Nephron (organoid): ENCODE measurements around the gene RYR2.

Experiments used
- H3K27ac Mint-ChIP-seq, 3 experiments: 2 replicates each; pipeline ENCODE4 v1.8.0; 2020; ENCODE audit warnings: mixed read lengths in 3 of 3, mild to moderate bottlenecking in 2 of 3, moderate library complexity in 1 of 3
- H3K27me3 Mint-ChIP-seq: 2 replicates; pipeline ENCODE4 v1.8.0; 2021; ENCODE audit warnings: low read depth, mild to moderate bottlenecking, moderate library complexity, mixed read lengths
- H3K36me3 Mint-ChIP-seq: 2 replicates; pipeline ENCODE4 v1.8.0; 2020; ENCODE audit warnings: low read depth, mixed read lengths
- H3K4me1 Mint-ChIP-seq: 2 replicates; pipeline ENCODE4 v1.8.0; 2020; ENCODE audit warnings: mixed read lengths
- H3K4me3 Mint-ChIP-seq, 3 experiments: 2 replicates each; pipeline ENCODE4 v1.8.0; 2020; ENCODE audit warnings: mild to moderate bottlenecking in 3 of 3, mixed read lengths in 3 of 3, moderate library complexity in 2 of 3
- H3K9me3 Mint-ChIP-seq: 2 replicates; pipeline ENCODE4 v1.8.0; 2020; ENCODE audit warnings: mixed read lengths
- TF ChIP-seq, protein P1 (sequence below), 3 experiments: fragments of 200-600 bp; sonication (generic); IDR thresholded peaks; one replicate each; pipeline ENCODE4 v1.5.0; 2021; ENCODE audit warnings: antibody characterized with exemption in 3 of 3; ENCODE audit not compliant: unreplicated experiment in 3 of 3

RYR2 gene

DNA sequence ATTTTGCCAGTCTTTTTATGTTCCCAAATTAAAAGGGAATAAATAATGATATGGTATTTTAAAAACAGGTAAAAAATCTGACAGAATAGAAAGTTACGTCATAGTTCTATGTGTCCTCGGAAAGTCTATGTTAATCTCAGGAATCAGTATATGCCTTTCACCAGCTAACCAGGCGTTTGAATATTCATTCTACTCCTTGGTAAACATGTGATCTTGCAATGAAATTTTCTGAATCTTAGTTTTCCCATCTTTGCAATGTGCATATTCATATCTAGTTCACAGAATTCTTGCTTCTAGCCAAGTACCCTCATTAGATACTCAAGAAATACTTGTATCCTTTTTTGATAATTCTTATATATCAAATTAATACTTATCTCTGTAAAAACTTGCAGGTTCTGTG is 669.3 kb downstream of the RYR2 start:
- H3K4me1 Mint-ChIP-seq = no peaks in the 10 kb centered on the region
- H3K27me3 Mint-ChIP-seq = peaks cover 2% of the 10 kb centered on the region
- no peak overlapping the region for H3K27ac Mint-ChIP-seq

GRCh38 chr1:237712082-237712481 is 670.1 kb downstream of the RYR2 start:
- H3K9me3 Mint-ChIP-seq = no peaks in the 10 kb centered on the region
- no peaks in the 10 kb centered on the region for H3K27me3 Mint-ChIP-seq
- no peaks in the 10 kb centered on the region for H3K4me1 Mint-ChIP-seq
- no peak overlapping the region for H3K4me3 Mint-ChIP-seq
- no peaks in the 10 kb centered on the region for H3K36me3 Mint-ChIP-seq
- TF ChIP-seq, protein P1, sequence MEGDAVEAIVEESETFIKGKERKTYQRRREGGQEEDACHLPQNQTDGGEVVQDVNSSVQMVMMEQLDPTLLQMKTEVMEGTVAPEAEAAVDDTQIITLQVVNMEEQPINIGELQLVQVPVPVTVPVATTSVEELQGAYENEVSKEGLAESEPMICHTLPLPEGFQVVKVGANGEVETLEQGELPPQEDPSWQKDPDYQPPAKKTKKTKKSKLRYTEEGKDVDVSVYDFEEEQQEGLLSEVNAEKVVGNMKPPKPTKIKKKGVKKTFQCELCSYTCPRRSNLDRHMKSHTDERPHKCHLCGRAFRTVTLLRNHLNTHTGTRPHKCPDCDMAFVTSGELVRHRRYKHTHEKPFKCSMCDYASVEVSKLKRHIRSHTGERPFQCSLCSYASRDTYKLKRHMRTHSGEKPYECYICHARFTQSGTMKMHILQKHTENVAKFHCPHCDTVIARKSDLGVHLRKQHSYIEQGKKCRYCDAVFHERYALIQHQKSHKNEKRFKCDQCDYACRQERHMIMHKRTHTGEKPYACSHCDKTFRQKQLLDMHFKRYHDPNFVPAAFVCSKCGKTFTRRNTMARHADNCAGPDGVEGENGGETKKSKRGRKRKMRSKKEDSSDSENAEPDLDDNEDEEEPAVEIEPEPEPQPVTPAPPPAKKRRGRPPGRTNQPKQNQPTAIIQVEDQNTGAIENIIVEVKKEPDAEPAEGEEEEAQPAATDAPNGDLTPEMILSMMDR (IDR thresholded peaks at IDR 0.05; ENCODE audit: unreplicated experiment in 3 of 3) = no peak
- H3K27ac Mint-ChIP-seq = no peak overlapping the region

More for the DNA sequence above, 669.3 kb downstream of the RYR2 start:
- H3K9me3 Mint-ChIP-seq = no peaks in the 10 kb centered on the region
- H3K4me3 Mint-ChIP-seq = no peak overlapping the region
- H3K36me3 Mint-ChIP-seq = no peaks in the 10 kb centered on the region
- TF ChIP-seq, protein P1 (IDR thresholded peaks at IDR 0.05; ENCODE audit: unreplicated experiment in 3 of 3) = no peak

GRCh38 chr1:237712586-237713157 is 670.7 kb downstream of the RYR2 start:
- Mint-ChIP-seq H3K27me3 (no peaks in the 10 kb centered on the region), H3K9me3 (no peaks in the 10 kb centered on the region)

DNA sequence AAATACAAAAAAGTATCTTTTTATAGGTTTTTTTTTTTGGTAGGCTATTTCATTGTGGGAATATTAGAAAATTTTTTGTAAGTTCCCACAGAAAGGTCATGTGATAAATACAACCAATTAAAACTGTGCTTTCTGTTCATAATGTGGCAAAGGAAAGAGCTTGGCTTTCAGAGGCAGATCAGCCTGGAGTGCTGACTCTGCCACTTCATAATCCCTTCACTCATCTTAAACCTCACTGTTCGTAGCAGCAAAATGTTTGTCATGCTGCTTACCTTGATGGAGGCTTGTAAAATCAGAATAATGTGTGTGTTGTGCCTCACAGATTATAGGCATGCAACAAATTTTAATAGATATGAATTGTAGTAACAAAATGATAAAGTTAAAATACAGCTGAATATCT is 671.9 kb downstream of the RYR2 start:
- Mint-ChIP-seq H3K4me1 (no peaks in the 10 kb centered on the region), H3K4me3 (no peak overlapping the region), H3K36me3 (no peaks in the 10 kb centered on the region), H3K27ac (no peak overlapping the region), H3K9me3 (no peaks in the 10 kb centered on the region), H3K27me3 (no peaks in the 10 kb centered on the region)
- TF ChIP-seq, protein P1 (IDR thresholded peaks at IDR 0.05; ENCODE audit: unreplicated experiment in 3 of 3) = no peak

More at GRCh38 chr1:237712586-237713157, 670.7 kb downstream of the RYR2 start:
- Mint-ChIP-seq H3K36me3 (no peaks in the 10 kb centered on the region), H3K27ac (no peak overlapping the region), H3K4me3 (no peak overlapping the region), H3K4me1 (no peaks in the 10 kb centered on the region)
- TF ChIP-seq, protein P1 (IDR thresholded peaks at IDR 0.05; ENCODE audit: unreplicated experiment in 3 of 3) = no peak

DNA sequence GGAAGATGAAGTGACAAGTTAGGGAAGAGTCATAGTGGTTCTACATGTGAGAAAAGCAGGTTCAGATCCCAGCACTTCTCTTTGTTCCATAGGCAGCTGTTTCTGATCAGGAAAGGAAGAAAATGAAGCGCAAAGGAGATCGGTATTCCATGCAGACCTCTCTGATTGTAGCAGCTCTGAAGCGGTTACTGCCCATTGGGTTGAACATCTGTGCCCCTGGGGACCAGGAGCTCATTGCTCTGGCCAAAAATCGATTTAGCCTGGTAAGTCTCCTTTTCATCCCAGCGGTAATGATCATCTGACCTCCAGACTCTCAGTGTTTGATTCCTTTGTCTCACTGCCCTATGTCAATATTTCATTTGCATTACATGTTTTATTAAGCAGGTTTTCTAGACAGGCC is 675.1 kb downstream of the RYR2 start:
- Mint-ChIP-seq H3K27me3 (no peaks in the 10 kb centered on the region), H3K27ac (no peak overlapping the region), H3K9me3 (peaks cover 4% of the 10 kb centered on the region), H3K36me3 (no peaks in the 10 kb centered on the region), H3K4me1 (no peaks in the 10 kb centered on the region), H3K4me3 (no peak overlapping the region)
- TF ChIP-seq, protein P1 (IDR thresholded peaks at IDR 0.05; ENCODE audit: unreplicated experiment in 3 of 3) = no peak

GRCh38 chr1:237730826-237731350 is 688.9 kb downstream of the RYR2 start:
- TF ChIP-seq, protein P1 (IDR thresholded peaks at IDR 0.05; ENCODE audit: unreplicated experiment in 3 of 3) = no peak
- Mint-ChIP-seq H3K4me3 (no peak overlapping the region), H3K27ac (no peak overlapping the region), H3K4me1 (no peaks in the 10 kb centered on the region), H3K27me3 (no peaks in the 10 kb centered on the region), H3K9me3 (no peaks in the 10 kb centered on the region), H3K36me3 (no peaks in the 10 kb centered on the region)
